H9 (cell line): ENCODE results near the gene GGA3. TPM values are rescaled to one million over a fixed set of nuclear protein-coding genes. Genes with fewer than 3 reads are reported as not detected.

Experiments
- DNase-seq: peaks from one replicate; pipeline ENCODE4 v3.0.0-alpha.2; 2017
- H2AFZ ChIP-seq: one replicate; pipeline ENCODE4 v1.6.1; 2013; ENCODE audit warnings: mild to moderate bottlenecking, low read length, control low read depth, moderate library complexity
- H2AK5ac ChIP-seq: 2 replicates; pipeline ENCODE4 v1.6.1; 2013; ENCODE audit warnings: low read length, control low read depth, mixed read lengths; ENCODE audit not compliant: insufficient read length
- H2BK120ac ChIP-seq: one replicate; pipeline ENCODE4 v1.6.1; 2013; ENCODE audit warnings: low read depth, mild to moderate bottlenecking, low read length, control low read depth, inconsistent platforms; ENCODE audit not compliant: poor library complexity, severe bottlenecking
- H2BK12ac ChIP-seq: 2 replicates; pipeline ENCODE4 v1.6.1; 2013; ENCODE audit warnings: low read length, control low read depth, mixed read lengths, low read depth; ENCODE audit not compliant: insufficient read length
- H2BK15ac ChIP-seq: 2 replicates; pipeline ENCODE4 v1.6.1; 2013; ENCODE audit warnings: low read depth, low read length, control low read depth
- H2BK20ac ChIP-seq: one replicate; pipeline ENCODE4 v1.6.1; 2013; ENCODE audit warnings: low read depth, mild to moderate bottlenecking, low read length, control low read depth, inconsistent platforms; ENCODE audit not compliant: poor library complexity, severe bottlenecking
- H2BK5ac ChIP-seq: 2 replicates; pipeline ENCODE4 v1.6.1; 2013; ENCODE audit warnings: low read length, control low read depth, mixed read lengths; ENCODE audit not compliant: insufficient read length
- H3K14ac ChIP-seq: 2 replicates; pipeline ENCODE4 v1.6.1; 2013; ENCODE audit warnings: low read length, control low read depth; ENCODE audit not compliant: insufficient read depth
- H3K18ac ChIP-seq: 2 replicates; pipeline ENCODE4 v1.6.1; 2013; ENCODE audit warnings: low read depth, mild to moderate bottlenecking, mixed read lengths, low read length, control low read depth; ENCODE audit not compliant: insufficient read length
- H3K23ac ChIP-seq: 2 replicates; pipeline ENCODE4 v1.6.1; 2013; ENCODE audit warnings: low read length, control low read depth, mixed read lengths, low read depth; ENCODE audit not compliant: insufficient read length
- H3K23me2 ChIP-seq: 2 replicates; pipeline ENCODE4 v1.6.1; 2013; ENCODE audit warnings: low read depth, mild to moderate bottlenecking, mixed read lengths, low read length, control low read depth; ENCODE audit not compliant: insufficient read length, poor library complexity, severe bottlenecking
- H3K27ac ChIP-seq: 2 replicates; pipeline ENCODE4 v1.5.1; 2013; ENCODE audit warnings: low read length, control low read depth, mixed read lengths, low read depth; ENCODE audit not compliant: insufficient read length
- H3K27me3 ChIP-seq: 2 replicates; pipeline ENCODE4 v1.6.1; 2013; ENCODE audit warnings: low read length, control low read depth, inconsistent platforms; ENCODE audit not compliant: insufficient read depth
- H3K4ac ChIP-seq: 2 replicates; pipeline ENCODE4 v1.6.1; 2013; ENCODE audit warnings: low read depth, mild to moderate bottlenecking, control low read depth, inconsistent platforms, low read length, moderate library complexity
- H3K4me1 ChIP-seq: 2 replicates; pipeline ENCODE4 v1.6.1; 2013; ENCODE audit warnings: low read length, control low read depth, inconsistent platforms; ENCODE audit not compliant: insufficient read depth
- H3K4me2 ChIP-seq: 2 replicates; pipeline ENCODE4 v1.6.1; 2013; ENCODE audit warnings: low read length, control low read depth, mixed read lengths; ENCODE audit not compliant: insufficient read length, insufficient read depth
- H3K56ac ChIP-seq: 2 replicates; pipeline ENCODE4 v1.6.1; 2013; ENCODE audit warnings: low read depth, mild to moderate bottlenecking, mixed read lengths, low read length, control low read depth; ENCODE audit not compliant: insufficient read length
- H3K79me1 ChIP-seq: 2 replicates; pipeline ENCODE4 v1.6.1; 2013; ENCODE audit warnings: low read depth, mild to moderate bottlenecking, moderate library complexity, low read length, control low read depth, inconsistent platforms; ENCODE audit not compliant: insufficient read depth, poor library complexity, severe bottlenecking
- H3K79me2 ChIP-seq: 2 replicates; pipeline ENCODE4 v1.6.1; 2013; ENCODE audit warnings: low read length, control low read depth, inconsistent platforms; ENCODE audit not compliant: insufficient read depth
- H3K9ac ChIP-seq: 2 replicates; pipeline ENCODE4 v1.6.1; 2013; ENCODE audit warnings: low read length, control low read depth, mixed read lengths; ENCODE audit not compliant: insufficient read length; ENCODE audit errors: extremely low read depth
- H3K9me3 ChIP-seq: one replicate; pipeline ENCODE4 v1.6.1; 2013; ENCODE audit warnings: low read depth, low read length, inconsistent platforms; ENCODE audit not compliant: control insufficient read depth
- H3T11ph ChIP-seq: one replicate; pipeline ENCODE4 v1.6.1; 2013; ENCODE audit warnings: mild to moderate bottlenecking, low read length, control low read depth, inconsistent platforms
- H4K20me1 ChIP-seq: one replicate; pipeline ENCODE4 v1.6.1; 2013; ENCODE audit not compliant: control insufficient read depth, insufficient read length, insufficient read depth
- H4K5ac ChIP-seq: 2 replicates; pipeline ENCODE4 v1.6.1; 2013; ENCODE audit warnings: low read depth, mild to moderate bottlenecking, mixed read lengths, low read length, control low read depth; ENCODE audit not compliant: insufficient read length
- H4K8ac ChIP-seq: replicated peaks from 2 replicates; pipeline ENCODE4 v1.6.1; 2013; ENCODE audit warnings: low read length, control low read depth, mixed read lengths, low read depth; ENCODE audit not compliant: insufficient read length
- H4K91ac ChIP-seq: 2 replicates; pipeline ENCODE4 v1.6.1; 2013; ENCODE audit warnings: low read depth, mild to moderate bottlenecking, moderate library complexity, mixed read lengths, low read length, control low read depth; ENCODE audit not compliant: insufficient read length
- H3K27ac Mint-ChIP-seq, 3 experiments: 2 replicates in 2 of 3; 3 replicates in 1 of 3; pipeline ENCODE4 v1.8.0; 2020 to 2021; ENCODE audit warnings: mixed read lengths in 3 of 3, mild to moderate bottlenecking in 1 of 3, moderate library complexity in 1 of 3
- H3K27me3 Mint-ChIP-seq: 2 replicates; pipeline ENCODE4 v1.8.0; 2021; ENCODE audit warnings: low read depth, mild to moderate bottlenecking, moderate library complexity, mixed read lengths
- H3K36me3 Mint-ChIP-seq, 3 experiments: 2 replicates in 2 of 3; 3 replicates in 1 of 3; pipeline ENCODE4 v1.8.0; 2020 to 2021; ENCODE audit warnings: low read depth in 3 of 3, mixed read lengths in 3 of 3; ENCODE audit not compliant: insufficient read depth in 1 of 3
- H3K4me1 Mint-ChIP-seq, 2 experiments: 2 replicates each; pipeline ENCODE4 v1.8.0; 2020; ENCODE audit warnings: mixed read lengths in 2 of 2
- H3K4me3 Mint-ChIP-seq, 2 experiments: 2 replicates in 1 of 2; 3 replicates in 1 of 2; pipeline ENCODE4 v1.8.0; 2020 to 2021; ENCODE audit warnings: mild to moderate bottlenecking in 2 of 2, mixed read lengths in 2 of 2, moderate library complexity in 1 of 2
- H3K9me3 Mint-ChIP-seq, 2 experiments: 2 replicates in 1 of 2; 3 replicates in 1 of 2; pipeline ENCODE4 v1.8.0; 2020; ENCODE audit warnings: mild to moderate bottlenecking in 2 of 2, mixed read lengths in 2 of 2, moderate library complexity in 1 of 2
- CTCF ChIP-seq: fragments of 200-600 bp; sonication (generic); conservative IDR thresholded peaks from 3 replicates; pipeline ENCODE4 v1.8.0; 2021; ENCODE audit warnings: antibody characterized with exemption, mild to moderate bottlenecking
- WGBS: extraction: QIAGEN DNeasy Blood & Tissue Kit; methylation state at CpG from one replicate; pipeline ENCODE4 v1.1.7; 2013; ENCODE audit warnings: missing lambda C conversion rate, low lambda C conversion rate, mixed read lengths; ENCODE audit not compliant: insufficient read length; ENCODE audit errors: extremely low coverage; 5-methylcytosine and 5-hydroxymethylcytosine counted together
- total RNA-seq: library from RNA; stranded (reverse); gene quantifications from 2 replicates; pipeline ENCODE4 v1.2.1, GENCODE V29; 2021

The GGA3 gene
- total RNA-seq, 1 experiment from 2014 or later = 50.3 TPM

- H2BK12ac ChIP-seq = no peak overlapping the region
- WGBS = no CpG with 5 or more reads among the region's 13 CpGs
- Mint-ChIP-seq H3K36me3 (peaks cover 36 to 94% (median 86%) of the 10 kb centered on the region in 3 experiments), H3K4me1 (no peaks in the 10 kb centered on the region), H3K9me3 (no peaks in the 10 kb centered on the region), H3K27ac (no peak overlapping the region; a peak in 2 of 7 replicates), H3K27me3 (no peaks in the 10 kb centered on the region), H3K4me3 (no peak overlapping the region)
- no peak overlapping the region for H2AFZ ChIP-seq
- H4K20me1 ChIP-seq = no peaks in the 10 kb centered on the region
- no peak for TF ChIP-seq CTCF
- H3K4me1 ChIP-seq = no peaks in the 10 kb centered on the region
- H3K27me3 ChIP-seq = no peaks in the 10 kb centered on the region
- H3K56ac ChIP-seq = no peak overlapping the region
- no peak for DNase-seq
- H3K9ac ChIP-seq = no peak overlapping the region
- H2BK120ac ChIP-seq = no peak overlapping the region
- H3K18ac ChIP-seq = no peak overlapping the region
- no peak overlapping the region for H2BK5ac ChIP-seq
- H2AK5ac ChIP-seq = no peak overlapping the region
- H3K79me1 ChIP-seq = no peaks in the 10 kb centered on the region
- H3K23ac ChIP-seq = no peak overlapping the region
- H3K79me2 ChIP-seq = no peaks in the 10 kb centered on the region
- H4K8ac ChIP-seq = no peak overlapping the region
- H2BK15ac ChIP-seq = no peak overlapping the region
- no peak overlapping the region for H3K4me2 ChIP-seq
- H3K23me2 ChIP-seq = no peaks in the 10 kb centered on the region
- H4K5ac ChIP-seq = no peak overlapping the region
- H3T11ph ChIP-seq = no peak overlapping the region
- no peaks in the 10 kb centered on the region for H3K9me3 ChIP-seq
- H2BK20ac ChIP-seq = no peak overlapping the region
- no peak overlapping the region for H3K27ac ChIP-seq
- H3K4ac ChIP-seq = no peak overlapping the region
- no peak overlapping the region for H4K91ac ChIP-seq
- no peak overlapping the region for H3K14ac ChIP-seq
Measured at GRCh38 chr17:75232786-75233185, 28.6 kb downstream of the GGA3 start.
